Measurements from ENCODE around the gene GATA2. TPM values are rescaled to one million over a fixed set of nuclear protein-coding genes. Genes with fewer than 3 reads are reported as not detected.

GATA2 gene
- total and polyA plus RNA-seq, 9 donors, result 4.0 to 16.1 (median 6.1) TPM

DNA sequence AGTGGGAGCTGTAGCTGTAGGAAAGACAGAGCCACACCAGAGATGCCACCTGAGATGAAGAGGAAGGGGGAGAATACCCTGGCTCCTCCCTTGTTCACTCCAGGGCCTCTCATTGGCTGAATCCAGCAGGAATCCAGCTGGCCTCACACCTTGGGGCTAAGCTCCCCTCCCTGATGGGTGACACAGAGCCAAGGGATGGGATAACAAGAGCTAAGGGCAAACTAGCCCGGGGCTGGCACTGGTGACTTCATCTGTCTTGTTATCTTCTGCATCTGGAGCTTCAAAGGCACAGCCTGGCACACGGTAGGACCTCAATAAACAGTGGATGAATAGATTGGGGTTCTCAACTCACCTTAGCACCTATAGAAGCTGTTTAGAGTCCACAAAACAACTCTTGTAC is 13.8 kb upstream of the GATA2 start:
- Histone ChIP-seq H3K27me3 (no peaks in the 10 kb centered on the region), H3K27ac (no peak overlapping the region), H3K4me1 (ENCODE audit: insufficient read depth) (no peaks in the 10 kb centered on the region), H3K4me3 (no peak overlapping the region), H3K9me3 (no peaks in the 10 kb centered on the region), H3K36me3 (no peaks in the 10 kb centered on the region)
- TF ChIP-seq EP300 (IDR thresholded peaks at IDR 0.05), result no peak
- no peak for TF ChIP-seq CTCF (IDR thresholded peaks at IDR 0.05)
- TF ChIP-seq POLR2A (IDR thresholded peaks at IDR 0.05), result no peak
- WGBS, 3 donors, result 65 to 79% (median 76%) methylated on average over 2 of the region's 2 CpGs
- intact Hi-C loops (cut with DNase I), result no loop called here
- DNase-seq, result no peak

GRCh38 chr3:128505771-128506170 is 12.8 kb upstream of the GATA2 start:
- intact Hi-C loops (cut with DNase I), result no loop called here
- DNase-seq, result no peak
- TF ChIP-seq POLR2A (IDR thresholded peaks at IDR 0.05) (no peak), CTCF (IDR thresholded peaks at IDR 0.05) (no peak), EP300 (IDR thresholded peaks at IDR 0.05) (no peak)
- no peaks in the 10 kb centered on the region for H3K36me3 ChIP-seq
- H3K9me3 ChIP-seq, result no peaks in the 10 kb centered on the region
- no peak overlapping the region for H3K4me3 ChIP-seq
- no peaks in the 10 kb centered on the region for H3K27me3 ChIP-seq
- no peak overlapping the region for H3K27ac ChIP-seq
- no peaks in the 10 kb centered on the region for H3K4me1 ChIP-seq (ENCODE audit: insufficient read depth)
- 80 to 92% (median 92%) methylated on average over 3 of the region's 3 CpGs for WGBS, 3 donors

GRCh38 chr3:128504963-128505730 is 12.1 kb upstream of the GATA2 start:
- WGBS, 3 donors, result 86 to 92% (median 90%) methylated on average over 12 of the region's 12 CpGs
- intact Hi-C loops (cut with DNase I), result no loop called here

GRCh38 chr3:128504533-128504915 is 11.5 kb upstream of the GATA2 start:
- intact Hi-C loops (cut with DNase I), result no loop called here

More at GRCh38 chr3:128504963-128505730, 12.1 kb upstream of the GATA2 start:
- no peak overlapping the region for H3K27ac ChIP-seq
- no peaks in the 10 kb centered on the region for H3K9me3 ChIP-seq
- no peaks in the 10 kb centered on the region for H3K4me1 ChIP-seq (ENCODE audit: insufficient read depth)
- DNase-seq, result no peak
- H3K4me3 ChIP-seq, result no peak overlapping the region
- no peaks in the 10 kb centered on the region for H3K36me3 ChIP-seq
- TF ChIP-seq POLR2A (IDR thresholded peaks at IDR 0.05), result no peak
- H3K27me3 ChIP-seq, result no peaks in the 10 kb centered on the region

More at GRCh38 chr3:128504533-128504915, 11.5 kb upstream of the GATA2 start:
- Histone ChIP-seq H3K27ac (no peak overlapping the region), H3K36me3 (no peaks in the 10 kb centered on the region), H3K4me3 (no peak overlapping the region), H3K9me3 (no peaks in the 10 kb centered on the region), H3K4me1 (ENCODE audit: insufficient read depth) (no peaks in the 10 kb centered on the region), H3K27me3 (no peaks in the 10 kb centered on the region)
- no peak for DNase-seq
- TF ChIP-seq POLR2A (IDR thresholded peaks at IDR 0.05), result no peak
- TF ChIP-seq CTCF (IDR thresholded peaks at IDR 0.05), result no peak
- TF ChIP-seq EP300 (IDR thresholded peaks at IDR 0.05), result no peak
- WGBS, 3 donors, result 89% methylated on average over 8 of the region's 8 CpGs
